ENCODE data around the gene CCL8.

The CCL8 gene

DNA sequence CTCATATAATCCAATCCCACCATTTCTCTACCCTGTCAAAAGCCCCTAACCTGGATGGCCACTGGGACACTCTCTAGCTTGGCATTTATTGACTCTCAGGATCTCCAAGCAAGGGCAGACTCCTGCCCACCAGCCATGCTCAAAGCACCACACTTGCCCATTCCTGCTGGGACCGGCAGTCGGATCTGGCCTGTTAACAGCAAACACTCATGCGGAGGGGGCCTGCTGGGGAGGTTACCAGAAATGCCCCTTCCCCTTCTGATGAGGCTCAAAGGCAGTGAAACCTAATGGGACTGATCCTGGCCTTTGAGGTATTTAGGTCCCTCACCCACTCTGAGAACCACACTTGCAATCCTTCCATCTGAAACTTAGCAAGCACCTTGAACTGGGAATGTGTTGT, 50.3 kb downstream of the CCL8 start:
- Histone ChIP-seq H3K9me3 (ENCODE audit: control insufficient read depth, insufficient read depth, low read length) (no peaks in the 10 kb centered on the region), H3K9me2 (replicated peaks; ENCODE audit: control insufficient read depth, low read length) (no peaks in the 10 kb centered on the region), H3K4me1 (ENCODE audit: control insufficient read depth, low read length) (0 out of 2 replicates have a peak, but pooled peaks cover 3% of the 10 kb centered on the region), H3K4me3 (ENCODE audit: low read length) (no peak overlapping the region), H4K20me1 (ENCODE audit: control insufficient read depth, insufficient read depth, low read depth, low read length) (no peaks in the 10 kb centered on the region), H3K79me2 (ENCODE audit: control insufficient read depth, low read length) (no peaks in the 10 kb centered on the region), H3K36me3 (ENCODE audit: control insufficient read depth, low read length) (0 out of 2 replicates have a peak, but pooled peaks cover 2% of the 10 kb centered on the region), H3K27ac (ENCODE audit: low read depth, low read length) (no peak overlapping the region), H3K4me2 (ENCODE audit: low read length) (no peak overlapping the region), H3F3A (ENCODE audit: control insufficient read depth, insufficient read depth) (no peaks in the 10 kb centered on the region), H3K27me3 (ENCODE audit: control insufficient read depth, low read length) (peaks cover 7% of the 10 kb centered on the region; the same call in 1 of the 2 replicates)
- TF ChIP-seq, protein P1, sequence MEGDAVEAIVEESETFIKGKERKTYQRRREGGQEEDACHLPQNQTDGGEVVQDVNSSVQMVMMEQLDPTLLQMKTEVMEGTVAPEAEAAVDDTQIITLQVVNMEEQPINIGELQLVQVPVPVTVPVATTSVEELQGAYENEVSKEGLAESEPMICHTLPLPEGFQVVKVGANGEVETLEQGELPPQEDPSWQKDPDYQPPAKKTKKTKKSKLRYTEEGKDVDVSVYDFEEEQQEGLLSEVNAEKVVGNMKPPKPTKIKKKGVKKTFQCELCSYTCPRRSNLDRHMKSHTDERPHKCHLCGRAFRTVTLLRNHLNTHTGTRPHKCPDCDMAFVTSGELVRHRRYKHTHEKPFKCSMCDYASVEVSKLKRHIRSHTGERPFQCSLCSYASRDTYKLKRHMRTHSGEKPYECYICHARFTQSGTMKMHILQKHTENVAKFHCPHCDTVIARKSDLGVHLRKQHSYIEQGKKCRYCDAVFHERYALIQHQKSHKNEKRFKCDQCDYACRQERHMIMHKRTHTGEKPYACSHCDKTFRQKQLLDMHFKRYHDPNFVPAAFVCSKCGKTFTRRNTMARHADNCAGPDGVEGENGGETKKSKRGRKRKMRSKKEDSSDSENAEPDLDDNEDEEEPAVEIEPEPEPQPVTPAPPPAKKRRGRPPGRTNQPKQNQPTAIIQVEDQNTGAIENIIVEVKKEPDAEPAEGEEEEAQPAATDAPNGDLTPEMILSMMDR (IDR thresholded peaks at IDR 0.05; ENCODE audit: low read depth, low read length, poor library complexity, severe bottlenecking), result no peak
- no peak for TF ChIP-seq EZH2phosphoT487 (IDR thresholded peaks at IDR 0.05; ENCODE audit: borderline replicate concordance, low read length)

- no peaks in the 10 kb centered on the region for H3K36me3 ChIP-seq (ENCODE audit: control insufficient read depth, low read length)
- H3K4me2 ChIP-seq (ENCODE audit: low read length), result no peak overlapping the region
- H3K4me3 ChIP-seq (ENCODE audit: low read length), result no peak overlapping the region
- no peaks in the 10 kb centered on the region for H3K9me2 ChIP-seq (replicated peaks; ENCODE audit: control insufficient read depth, low read length)
- no peak overlapping the region for H3K27ac ChIP-seq (ENCODE audit: low read depth, low read length)
- H3K4me1 ChIP-seq (ENCODE audit: control insufficient read depth, low read length), result no peaks in the 10 kb centered on the region
- no peaks in the 10 kb centered on the region for H4K20me1 ChIP-seq (ENCODE audit: control insufficient read depth, insufficient read depth, low read depth, low read length)
- no peaks in the 10 kb centered on the region for H3K9me3 ChIP-seq (ENCODE audit: control insufficient read depth, insufficient read depth, low read length)
- H3K79me2 ChIP-seq (ENCODE audit: control insufficient read depth, low read length), result no peaks in the 10 kb centered on the region
- TF ChIP-seq, protein P1 (IDR thresholded peaks at IDR 0.05; ENCODE audit: low read depth, low read length, poor library complexity, severe bottlenecking), result no peak
- TF ChIP-seq EZH2phosphoT487 (IDR thresholded peaks at IDR 0.05; ENCODE audit: borderline replicate concordance, low read length), result no peak
- no peaks in the 10 kb centered on the region for H3F3A ChIP-seq (ENCODE audit: control insufficient read depth, insufficient read depth)
- peaks cover 4% of the 10 kb centered on the region; the same call in 1 of the 2 replicates for H3K27me3 ChIP-seq (ENCODE audit: control insufficient read depth, low read length)
These were observed 51.3 kb downstream of the CCL8 start for GRCh38 chr17:34370376-34370996.

- Histone ChIP-seq H3K4me2 (ENCODE audit: low read length) (no peak overlapping the region), H3K27ac (ENCODE audit: low read depth, low read length) (no peak overlapping the region)
These were observed 51.8 kb downstream of the CCL8 start for GRCh38 chr17:34370997-34371395.

More at GRCh38 chr17:34370997-34371395, 51.8 kb downstream of the CCL8 start:
- H4K20me1 ChIP-seq (ENCODE audit: control insufficient read depth, insufficient read depth, low read depth, low read length), result no peaks in the 10 kb centered on the region
- H3K27me3 ChIP-seq (ENCODE audit: control insufficient read depth, low read length), result peaks cover 4% of the 10 kb centered on the region; the same call in 1 of the 2 replicates
- H3K9me3 ChIP-seq (ENCODE audit: control insufficient read depth, insufficient read depth, low read length), result no peaks in the 10 kb centered on the region
- H3K4me1 ChIP-seq (ENCODE audit: control insufficient read depth, low read length), result no peaks in the 10 kb centered on the region
- no peak overlapping the region for H3K4me3 ChIP-seq (ENCODE audit: low read length)
- H3K9me2 ChIP-seq (replicated peaks; ENCODE audit: control insufficient read depth, low read length), result no peaks in the 10 kb centered on the region
- TF ChIP-seq, protein P1 (IDR thresholded peaks at IDR 0.05; ENCODE audit: low read depth, low read length, poor library complexity, severe bottlenecking), result no peak
- no peak for TF ChIP-seq EZH2phosphoT487 (IDR thresholded peaks at IDR 0.05; ENCODE audit: borderline replicate concordance, low read length)
- H3F3A ChIP-seq (ENCODE audit: control insufficient read depth, insufficient read depth), result no peaks in the 10 kb centered on the region
- no peaks in the 10 kb centered on the region for H3K36me3 ChIP-seq (ENCODE audit: control insufficient read depth, low read length)
- no peaks in the 10 kb centered on the region for H3K79me2 ChIP-seq (ENCODE audit: control insufficient read depth, low read length)
